T-helper 2 cell treated with Interferon-gamma antibody and Interleukin-4, amounts not matched to agents 5 μg/mL and 100 μg/mL, for 36 hours (primary cell): ENCODE measurements around the gene DIP2A.
A peak's percentile ranks its signal among the peaks of the same experiment; 100 is the strongest.
"Not testable (repeated sequence)": the region's sequence is repeated elsewhere in the genome, so short reads cannot be mapped to it uniquely, and the experiment has no call there.

Experiments
- DNase-seq: peaks from one replicate; pipeline ENCODE4 v3.0.0; 2021; ENCODE audit warnings: low spot score
- H3K27ac Mint-ChIP-seq: one replicate; pipeline ENCODE4 v1.8.0; 2021; ENCODE audit warnings: mild to moderate bottlenecking, mixed read lengths
- H3K27me3 Mint-ChIP-seq: one replicate; pipeline ENCODE4 v1.8.0; 2021; ENCODE audit warnings: low read depth, mixed read lengths
- H3K36me3 Mint-ChIP-seq: one replicate; pipeline ENCODE4 v1.8.0; 2021; ENCODE audit warnings: low read depth, mixed read lengths
- H3K4me1 Mint-ChIP-seq: one replicate; pipeline ENCODE4 v1.8.0; 2021; ENCODE audit warnings: low read depth, mixed read lengths
- H3K4me3 Mint-ChIP-seq: one replicate; pipeline ENCODE4 v1.8.0; 2022; ENCODE audit warnings: mild to moderate bottlenecking, moderate library complexity, mixed read lengths
- H3K9me3 Mint-ChIP-seq: one replicate; pipeline ENCODE4 v1.8.0; 2021; ENCODE audit warnings: mixed read lengths

DIP2A gene

GRCh38 chr21:46579394-46579793, 120.7 kb downstream of the DIP2A start:
- H3K4me3 Mint-ChIP-seq, H3K27ac Mint-ChIP-seq, DNase-seq, H3K27me3 Mint-ChIP-seq, H3K4me1 Mint-ChIP-seq: not testable (repeated sequence)
- Mint-ChIP-seq H3K36me3 (peaks cover 36% of the 10 kb centered on the region), H3K9me3 (peaks cover 46% of the 10 kb centered on the region)

GRCh38 chr21:46581780-46582307, 123.2 kb downstream of the DIP2A start:
- peaks cover 36% of the 10 kb centered on the region for H3K36me3 Mint-ChIP-seq

GRCh38 chr21:46585191-46585953, 126.7 kb downstream of the DIP2A start:
- DNase-seq: no peak
- Mint-ChIP-seq H3K27me3 (peaks cover 19% of the 10 kb centered on the region), H3K4me1 (peaks cover 6% of the 10 kb centered on the region), H3K27ac (no peak overlapping the region), H3K4me3 (no peak overlapping the region), H3K9me3 (peaks cover 64% of the 10 kb centered on the region), H3K36me3 (peaks cover 17% of the 10 kb centered on the region)

More at GRCh38 chr21:46581780-46582307, 123.2 kb downstream of the DIP2A start:
- no peak for DNase-seq
- peaks cover 6% of the 10 kb centered on the region for H3K27me3 Mint-ChIP-seq
- no peak overlapping the region for H3K27ac Mint-ChIP-seq
- no peak overlapping the region for H3K4me3 Mint-ChIP-seq
- no peaks in the 10 kb centered on the region for H3K4me1 Mint-ChIP-seq
- H3K9me3 Mint-ChIP-seq: peaks cover 60% of the 10 kb centered on the region

GRCh38 chr21:46594276-46594675, 135.6 kb downstream of the DIP2A start:
- H3K9me3 Mint-ChIP-seq: peaks cover 26% of the 10 kb centered on the region
- H3K27me3 Mint-ChIP-seq: peaks cover 7% of the 10 kb centered on the region
- no peaks in the 10 kb centered on the region for H3K36me3 Mint-ChIP-seq
- no peak overlapping the region for H3K27ac Mint-ChIP-seq
- H3K4me3 Mint-ChIP-seq: no peak overlapping the region
- no peak for DNase-seq
- no peaks in the 10 kb centered on the region for H3K4me1 Mint-ChIP-seq

- Mint-ChIP-seq H3K27ac (no peak overlapping the region), H3K4me3 (no peak overlapping the region), H3K9me3 (peaks cover 11% of the 10 kb centered on the region), H3K36me3 (no peaks in the 10 kb centered on the region), H3K4me1 (no peaks in the 10 kb centered on the region), H3K27me3 (no peaks in the 10 kb centered on the region)
- no peak for DNase-seq
Observed at GRCh38 chr21:46596201-46596600, 137.5 kb downstream of the DIP2A start.

- Mint-ChIP-seq H3K9me3 (peaks cover 4% of the 10 kb centered on the region), H3K4me3 (no peak overlapping the region), H3K27me3 (no peaks in the 10 kb centered on the region), H3K36me3 (no peaks in the 10 kb centered on the region), H3K27ac (no peak overlapping the region), H3K4me1 (no peaks in the 10 kb centered on the region)
- no peak for DNase-seq
Observed at GRCh38 chr21:46597031-46597430, 138.3 kb downstream of the DIP2A start.

GRCh38 chr21:46597896-46598343, 139.2 kb downstream of the DIP2A start:
- Mint-ChIP-seq H3K27ac (no peak overlapping the region), H3K9me3 (peaks cover 4% of the 10 kb centered on the region), H3K4me3 (no peak overlapping the region), H3K36me3 (no peaks in the 10 kb centered on the region), H3K4me1 (no peaks in the 10 kb centered on the region), H3K27me3 (no peaks in the 10 kb centered on the region)
- DNase-seq: no peak

GRCh38 chr21:46598581-46599572, 140.2 kb downstream of the DIP2A start:
- DNase-seq: no peak
- Mint-ChIP-seq H3K4me1 (no peaks in the 10 kb centered on the region), H3K9me3 (peaks cover under 1% of the 10 kb centered on the region), H3K36me3 (no peaks in the 10 kb centered on the region), H3K27ac (no peak overlapping the region), H3K4me3 (no peak overlapping the region), H3K27me3 (peaks cover 2% of the 10 kb centered on the region)

GRCh38 chr21:46600305-46600704, 141.6 kb downstream of the DIP2A start:
- Mint-ChIP-seq H3K4me1 (peaks cover 6% of the 10 kb centered on the region), H3K27ac (no peak overlapping the region), H3K27me3 (peaks cover 2% of the 10 kb centered on the region), H3K9me3 (no peaks in the 10 kb centered on the region), H3K36me3 (no peaks in the 10 kb centered on the region), H3K4me3 (no peak overlapping the region)
- no peak for DNase-seq

GRCh38 chr21:46600978-46601377, 142.3 kb downstream of the DIP2A start:
- Mint-ChIP-seq H3K36me3 (no peaks in the 10 kb centered on the region), H3K27me3 (peaks cover 2% of the 10 kb centered on the region), H3K4me1 (peaks cover 10% of the 10 kb centered on the region), H3K4me3 (no peak overlapping the region), H3K27ac (no peak overlapping the region), H3K9me3 (no peaks in the 10 kb centered on the region)
- no peak for DNase-seq

- Mint-ChIP-seq H3K4me1 (peaks cover 18% of the 10 kb centered on the region), H3K9me3 (no peaks in the 10 kb centered on the region), H3K27ac (no peak overlapping the region), H3K36me3 (no peaks in the 10 kb centered on the region), H3K4me3 (no peak overlapping the region), H3K27me3 (peaks cover 2% of the 10 kb centered on the region)
- DNase-seq: no peak
Observed at GRCh38 chr21:46603228-46603627, 144.5 kb downstream of the DIP2A start.

- H3K4me3 Mint-ChIP-seq: no peak overlapping the region
- peaks cover 18% of the 10 kb centered on the region for H3K4me1 Mint-ChIP-seq
- peaks cover 2% of the 10 kb centered on the region for H3K27me3 Mint-ChIP-seq
- DNase-seq: no peak
- H3K9me3 Mint-ChIP-seq: no peaks in the 10 kb centered on the region
- no peak overlapping the region for H3K27ac Mint-ChIP-seq
- H3K36me3 Mint-ChIP-seq: no peaks in the 10 kb centered on the region
Observed at GRCh38 chr21:46604329-46604974, 145.8 kb downstream of the DIP2A start.

GRCh38 chr21:46604975-46605766, 146.5 kb downstream of the DIP2A start, which contains the start of gene S100B:
Gene S100B (minus strand): TSS chr21:46605082. CDS start chr21:46602415, 2,667 bp downstream.
- H3K27ac Mint-ChIP-seq: peak within 1 kb of the TSS; percentile 43
- DNase-seq: no peak
- H3K36me3 Mint-ChIP-seq: no peaks in the 10 kb centered on the region
- H3K27me3 Mint-ChIP-seq: peaks cover 2% of the 10 kb centered on the region
- no peaks in the 10 kb centered on the region for H3K9me3 Mint-ChIP-seq
- H3K4me1 Mint-ChIP-seq: peaks cover 18% of the 10 kb centered on the region
- peak within 1 kb of the TSS; percentile 61 for H3K4me3 Mint-ChIP-seq
